ENCODE data around the gene SVOP.

The SVOP gene

GRCh38 chr12:108975024-108975593 is 45.8 kb downstream of the SVOP start:
- no peaks in the 10 kb centered on the region for H3K4me1 ChIP-seq (ENCODE audit: control insufficient read depth, insufficient read depth, low read length, unreplicated experiment)
- H3K27me3 ChIP-seq (ENCODE audit: insufficient read depth, low read length): peaks cover 54% of the 10 kb centered on the region
- H3K4me3 ChIP-seq (ENCODE audit: low read depth, low read length): no peak overlapping the region
- no peak overlapping the region for H3K27ac ChIP-seq (ENCODE audit: low read depth, low read length)
- no peaks in the 10 kb centered on the region for H3K79me2 ChIP-seq (ENCODE audit: control insufficient read depth, insufficient read depth, low read length, unreplicated experiment)
- no peak overlapping the region for H2AFZ ChIP-seq (ENCODE audit: low read length, unreplicated experiment)
- H3K36me3 ChIP-seq (ENCODE audit: insufficient read depth, low read length): no peaks in the 10 kb centered on the region

GRCh38 chr12:108973629-108974152 is 47.2 kb downstream of the SVOP start:
- Histone ChIP-seq H2AFZ (ENCODE audit: low read length, unreplicated experiment) (no peak overlapping the region), H3K27ac (ENCODE audit: low read depth, low read length) (no peak overlapping the region), H3K79me2 (ENCODE audit: control insufficient read depth, insufficient read depth, low read length, unreplicated experiment) (no peaks in the 10 kb centered on the region), H3K4me1 (ENCODE audit: control insufficient read depth, insufficient read depth, low read length, unreplicated experiment) (no peaks in the 10 kb centered on the region), H3K27me3 (ENCODE audit: insufficient read depth, low read length) (peaks cover 55% of the 10 kb centered on the region), H3K4me3 (ENCODE audit: low read depth, low read length) (no peak overlapping the region), H3K36me3 (ENCODE audit: insufficient read depth, low read length) (no peaks in the 10 kb centered on the region)

- H3K27me3 ChIP-seq (ENCODE audit: insufficient read depth, low read length): peaks cover 48% of the 10 kb centered on the region
- H3K36me3 ChIP-seq (ENCODE audit: insufficient read depth, low read length): no peaks in the 10 kb centered on the region
- H3K4me1 ChIP-seq (ENCODE audit: control insufficient read depth, insufficient read depth, low read length, unreplicated experiment): no peaks in the 10 kb centered on the region
- no peak overlapping the region for H3K27ac ChIP-seq (ENCODE audit: low read depth, low read length)
- H2AFZ ChIP-seq (ENCODE audit: low read length, unreplicated experiment): no peak overlapping the region
- no peak overlapping the region for H3K4me3 ChIP-seq (ENCODE audit: low read depth, low read length)
- no peaks in the 10 kb centered on the region for H3K79me2 ChIP-seq (ENCODE audit: control insufficient read depth, insufficient read depth, low read length, unreplicated experiment)
Measured at GRCh38 chr12:108972358-108972757, 48.5 kb downstream of the SVOP start.

- no peaks in the 10 kb centered on the region for H3K36me3 ChIP-seq (ENCODE audit: insufficient read depth, low read length)
Measured at GRCh38 chr12:108969622-108970021, 51.2 kb downstream of the SVOP start.

GRCh38 chr12:108967869-108968540 is 52.9 kb downstream of the SVOP start:
- Histone ChIP-seq H3K4me3 (ENCODE audit: low read depth, low read length) (no peak overlapping the region), H3K36me3 (ENCODE audit: insufficient read depth, low read length) (no peaks in the 10 kb centered on the region), H2AFZ (ENCODE audit: low read length, unreplicated experiment) (no peak overlapping the region), H3K4me1 (ENCODE audit: control insufficient read depth, insufficient read depth, low read length, unreplicated experiment) (no peaks in the 10 kb centered on the region), H3K27me3 (ENCODE audit: insufficient read depth, low read length) (peaks cover 33% of the 10 kb centered on the region), H3K79me2 (ENCODE audit: control insufficient read depth, insufficient read depth, low read length, unreplicated experiment) (no peaks in the 10 kb centered on the region), H3K27ac (ENCODE audit: low read depth, low read length) (no peak overlapping the region)

More at GRCh38 chr12:108969622-108970021, 51.2 kb downstream of the SVOP start:
- Histone ChIP-seq H3K79me2 (ENCODE audit: control insufficient read depth, insufficient read depth, low read length, unreplicated experiment) (no peaks in the 10 kb centered on the region), H3K4me3 (ENCODE audit: low read depth, low read length) (no peak overlapping the region), H3K27ac (ENCODE audit: low read depth, low read length) (no peak overlapping the region), H3K4me1 (ENCODE audit: control insufficient read depth, insufficient read depth, low read length, unreplicated experiment) (no peaks in the 10 kb centered on the region), H2AFZ (ENCODE audit: low read length, unreplicated experiment) (no peak overlapping the region), H3K27me3 (ENCODE audit: insufficient read depth, low read length) (peaks cover 42% of the 10 kb centered on the region)

GRCh38 chr12:108966378-108967151 is 54.3 kb downstream of the SVOP start:
- no peak overlapping the region for H3K4me3 ChIP-seq (ENCODE audit: low read depth, low read length)
- no peaks in the 10 kb centered on the region for H3K36me3 ChIP-seq (ENCODE audit: insufficient read depth, low read length)

GRCh38 chr12:108965886-108966285 is 55.0 kb downstream of the SVOP start:
- Histone ChIP-seq H3K79me2 (ENCODE audit: control insufficient read depth, insufficient read depth, low read length, unreplicated experiment) (no peaks in the 10 kb centered on the region), H3K27ac (ENCODE audit: low read depth, low read length) (no peak overlapping the region), H3K27me3 (ENCODE audit: insufficient read depth, low read length) (peaks cover 25% of the 10 kb centered on the region), H3K4me3 (ENCODE audit: low read depth, low read length) (no peak overlapping the region), H2AFZ (ENCODE audit: low read length, unreplicated experiment) (no peak overlapping the region), H3K36me3 (ENCODE audit: insufficient read depth, low read length) (no peaks in the 10 kb centered on the region), H3K4me1 (ENCODE audit: control insufficient read depth, insufficient read depth, low read length, unreplicated experiment) (no peaks in the 10 kb centered on the region)

More at GRCh38 chr12:108966378-108967151, 54.3 kb downstream of the SVOP start:
- Histone ChIP-seq H3K79me2 (ENCODE audit: control insufficient read depth, insufficient read depth, low read length, unreplicated experiment) (no peaks in the 10 kb centered on the region), H3K4me1 (ENCODE audit: control insufficient read depth, insufficient read depth, low read length, unreplicated experiment) (no peaks in the 10 kb centered on the region), H3K27ac (ENCODE audit: low read depth, low read length) (no peak overlapping the region), H2AFZ (ENCODE audit: low read length, unreplicated experiment) (no peak overlapping the region), H3K27me3 (ENCODE audit: insufficient read depth, low read length) (peaks cover 19% of the 10 kb centered on the region)

- H3K79me2 ChIP-seq (ENCODE audit: control insufficient read depth, insufficient read depth, low read length, unreplicated experiment): no peaks in the 10 kb centered on the region
- no peaks in the 10 kb centered on the region for H3K4me1 ChIP-seq (ENCODE audit: control insufficient read depth, insufficient read depth, low read length, unreplicated experiment)
- H3K27ac ChIP-seq (ENCODE audit: low read depth, low read length): no peak overlapping the region
- no peaks in the 10 kb centered on the region for H3K36me3 ChIP-seq (ENCODE audit: insufficient read depth, low read length)
- H3K4me3 ChIP-seq (ENCODE audit: low read depth, low read length): no peak overlapping the region
- H3K27me3 ChIP-seq (ENCODE audit: insufficient read depth, low read length): peaks cover 29% of the 10 kb centered on the region
- H2AFZ ChIP-seq (ENCODE audit: low read length, unreplicated experiment): no peak overlapping the region
Measured at GRCh38 chr12:108964371-108965352, 56.2 kb downstream of the SVOP start.

GRCh38 chr12:108962256-108962655 is 58.6 kb downstream of the SVOP start:
- H3K4me3 ChIP-seq (ENCODE audit: low read depth, low read length): no peak overlapping the region
- H3K27me3 ChIP-seq (ENCODE audit: insufficient read depth, low read length): peaks cover 29% of the 10 kb centered on the region
- H3K27ac ChIP-seq (ENCODE audit: low read depth, low read length): no peak overlapping the region
- H2AFZ ChIP-seq (ENCODE audit: low read length, unreplicated experiment): no peak overlapping the region
- H3K79me2 ChIP-seq (ENCODE audit: control insufficient read depth, insufficient read depth, low read length, unreplicated experiment): no peaks in the 10 kb centered on the region
- H3K36me3 ChIP-seq (ENCODE audit: insufficient read depth, low read length): no peaks in the 10 kb centered on the region
- H3K4me1 ChIP-seq (ENCODE audit: control insufficient read depth, insufficient read depth, low read length, unreplicated experiment): no peaks in the 10 kb centered on the region

Data from ACC112 (cell line).